ENCODE results near the gene DPYSL5. TPM values are rescaled to one million over a fixed set of nuclear protein-coding genes. Genes with fewer than 3 reads are reported as not detected.

Gene DPYSL5
- total RNA-seq, 1 donor, result not detected

DNA sequence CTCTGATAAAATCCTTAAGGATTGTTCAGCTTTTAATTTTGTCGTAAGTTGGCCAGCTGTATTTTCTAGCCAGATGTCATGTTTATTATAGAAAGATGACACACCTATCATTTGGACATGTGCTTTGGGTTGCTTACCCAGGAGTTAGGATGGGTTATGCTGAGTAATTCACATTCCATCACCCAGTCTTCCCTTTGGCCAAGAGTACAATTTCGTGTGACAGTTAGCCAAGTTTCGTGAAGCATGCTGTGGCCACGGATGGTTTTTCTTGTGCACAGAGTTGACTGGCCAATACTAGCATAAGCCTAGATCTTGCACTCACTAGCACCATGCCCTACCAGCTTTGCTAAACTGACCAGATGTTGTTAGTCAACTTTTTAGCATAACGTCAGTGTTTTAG, 128.3 kb downstream of the DPYSL5 start:
- H3K4me3 ChIP-seq (ENCODE audit: low read depth, low read length), result no peak overlapping the region
- TF ChIP-seq CTCF (IDR thresholded peaks at IDR 0.05; ENCODE audit: insufficient read depth, low read depth, low read length), result no peak
- DNase-seq (ENCODE audit: low read depth), result no peak

GRCh38 chr2:26977012-26977411, 129.1 kb downstream of the DPYSL5 start:
- no peak for DNase-seq (ENCODE audit: low read depth)
- no peak overlapping the region for H3K4me3 ChIP-seq (ENCODE audit: low read depth, low read length)
- no peak for TF ChIP-seq CTCF (IDR thresholded peaks at IDR 0.05; ENCODE audit: insufficient read depth, low read depth, low read length)

DNA sequence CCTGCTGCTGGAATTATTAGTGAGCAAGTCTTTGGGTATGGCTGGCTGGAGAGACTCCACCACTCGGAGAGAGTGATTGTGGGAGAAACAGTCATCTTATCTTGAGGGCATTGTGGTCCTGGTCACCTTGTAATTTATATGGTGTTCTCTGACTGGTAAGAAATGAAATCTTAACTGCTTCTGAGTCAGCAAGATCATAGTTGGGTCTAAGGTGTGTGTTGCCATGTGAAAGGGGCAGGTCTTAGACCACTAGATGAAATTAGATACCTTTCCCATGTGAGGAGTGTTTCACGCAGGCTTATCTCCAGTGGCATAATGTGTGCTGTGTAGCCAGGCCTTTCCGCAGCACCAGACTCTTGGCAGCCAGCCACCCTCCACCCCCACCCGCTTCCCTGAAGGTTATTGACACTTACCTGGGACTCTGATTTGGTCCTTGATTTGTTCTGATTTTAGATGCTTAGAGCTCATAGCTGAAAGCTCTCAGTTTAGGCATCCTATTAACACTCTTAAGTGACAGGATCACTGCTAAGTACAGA, 130.2 kb downstream of the DPYSL5 start:
- H3K4me3 ChIP-seq (ENCODE audit: low read depth, low read length), result no peak overlapping the region
- DNase-seq (ENCODE audit: low read depth), result no peak
- TF ChIP-seq CTCF (IDR thresholded peaks at IDR 0.05; ENCODE audit: insufficient read depth, low read depth, low read length), result no peak

DNA sequence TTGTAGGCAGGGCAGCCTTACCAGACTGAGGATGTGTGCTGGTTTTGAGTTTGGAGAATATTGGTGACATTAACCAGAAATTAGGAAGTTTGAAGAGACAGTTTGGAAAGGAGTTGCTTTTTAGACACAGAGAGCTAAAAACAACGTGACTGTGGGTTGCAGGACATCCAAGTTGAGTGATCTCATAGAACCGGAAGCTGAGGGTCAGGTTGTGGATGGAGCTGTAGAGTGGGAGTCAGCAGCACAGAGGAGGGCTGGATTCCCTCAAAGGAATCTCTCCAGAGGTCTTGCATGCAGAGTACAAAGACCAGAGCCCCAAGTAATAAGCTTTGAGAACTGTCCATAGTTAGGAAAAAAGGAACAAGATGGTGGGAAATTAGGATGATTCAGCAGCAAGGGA, 131.8 kb downstream of the DPYSL5 start:
- peak; percentile 60 for DNase-seq (ENCODE audit: low read depth)
- TF ChIP-seq CTCF (IDR thresholded peaks at IDR 0.05; ENCODE audit: insufficient read depth, low read depth, low read length), result no peak

GRCh38 chr2:26980971-26981370, 133.0 kb downstream of the DPYSL5 start:
- no peak for DNase-seq (ENCODE audit: low read depth)
- no peak overlapping the region for H3K4me3 ChIP-seq (ENCODE audit: low read depth, low read length)
- no peak for TF ChIP-seq CTCF (IDR thresholded peaks at IDR 0.05; ENCODE audit: insufficient read depth, low read depth, low read length)

More for the DNA sequence above, 131.8 kb downstream of the DPYSL5 start:
- no peak overlapping the region for H3K4me3 ChIP-seq (ENCODE audit: low read depth, low read length)

DNA sequence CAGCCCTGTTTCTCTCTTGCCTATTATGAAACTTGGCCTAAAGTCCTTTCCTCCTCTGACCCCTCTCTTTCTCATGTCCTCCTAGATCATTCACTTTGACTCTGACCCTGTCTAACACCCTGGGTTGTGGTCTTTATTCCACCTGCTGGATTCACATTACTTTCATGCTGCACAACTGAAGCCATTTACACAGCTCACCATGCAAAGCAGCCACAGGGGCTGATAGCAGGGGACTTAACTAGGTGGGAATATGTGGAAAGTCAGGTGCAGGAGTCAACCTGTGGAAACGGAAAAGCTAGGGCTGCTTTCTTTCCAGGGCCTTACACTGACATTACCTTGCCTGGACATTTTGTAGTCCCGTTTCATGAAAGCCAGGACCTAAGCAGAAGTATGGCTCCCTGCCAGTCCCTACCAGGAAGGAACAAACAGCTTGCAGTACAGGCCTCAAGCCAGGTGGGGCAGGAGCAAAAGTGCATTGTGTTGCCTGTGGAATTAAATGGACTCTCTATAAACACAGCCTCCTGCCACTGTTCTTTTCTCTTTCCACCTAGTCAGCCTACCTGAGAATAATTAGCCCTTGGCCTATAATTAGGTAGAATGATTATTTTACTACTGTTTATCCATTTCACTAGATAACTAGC, 134.3 kb downstream of the DPYSL5 start:
- DNase-seq (ENCODE audit: low read depth), result no peak
- TF ChIP-seq CTCF (IDR thresholded peaks at IDR 0.05; ENCODE audit: insufficient read depth, low read depth, low read length), result peak; percentile 15
- no peak overlapping the region for H3K4me3 ChIP-seq (ENCODE audit: low read depth, low read length)

DNA sequence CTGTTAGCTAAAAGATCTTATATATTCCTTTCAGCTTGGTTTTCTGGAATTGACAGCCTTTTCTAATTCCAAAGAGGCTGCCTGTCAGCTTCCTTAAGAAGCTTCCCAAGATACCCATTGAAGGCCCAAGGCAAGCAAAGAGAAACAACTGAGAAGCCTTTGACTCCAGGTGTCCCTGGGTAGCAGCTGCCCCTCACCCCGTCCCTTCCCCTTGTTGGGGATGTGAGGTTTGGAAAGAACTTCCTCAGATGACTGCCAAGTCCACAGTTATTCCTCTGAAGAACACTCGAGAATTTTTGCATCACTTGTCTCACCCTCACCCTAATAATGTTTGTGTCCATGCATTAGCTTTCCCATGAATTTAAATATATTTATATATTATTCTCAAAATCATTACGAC, 135.8 kb downstream of the DPYSL5 start:
- DNase-seq (ENCODE audit: low read depth), result no peak
- no peak for TF ChIP-seq CTCF (IDR thresholded peaks at IDR 0.05; ENCODE audit: insufficient read depth, low read depth, low read length)
- H3K4me3 ChIP-seq (ENCODE audit: low read depth, low read length), result no peak overlapping the region

All from fibroblast of villous mesenchyme (primary cell).